Fibroblast of lung (primary cell): ENCODE results near the gene GRIK5.

Source experiments
- CTCF ChIP-seq, 2 donors: IDR thresholded peaks in 1 of 2; conservative IDR thresholded peaks in 1 of 2; 1 replicate in 1 of 2; 2 replicates in 1 of 2; pipeline ENCODE4 v1.5.1; 2011 to 2012; ENCODE audit warnings: low read length in 2 of 2, control low read depth in 1 of 2, inconsistent platforms in 1 of 2, low read depth in 1 of 2, mild to moderate bottlenecking in 1 of 2
- EZH2 ChIP-seq: IDR thresholded peaks from 2 replicates; pipeline ENCODE4 v1.5.1; 2012; ENCODE audit warnings: low read length, control low read depth, mild to moderate bottlenecking; ENCODE audit errors: missing control alignments

- TF ChIP-seq CTCF (conservative IDR thresholded peaks at IDR 0.05 in 1 of 2, IDR thresholded peaks at IDR 0.05 in 1 of 2; ENCODE audit: low read depth in 1 of 2, low read length in 2 of 2) (no peak), EZH2 (no peak)
Observed at GRCh38 chr19:42042455-42043170, 27.4 kb downstream of the GRIK5 start.
